GM19468 (cell line): Measurements from ENCODE around the gene TEX2.

Experiments
- ATAC-seq: cut with Tn5 transposase; IDR thresholded peaks from one replicate; pipeline ENCODE4 v1.9.1; 2021; ENCODE audit warnings: mild to moderate bottlenecking, moderate library complexity, moderate number of reproducible peaks; ENCODE audit not compliant: unreplicated experiment; ENCODE audit errors: extremely low read depth

The TEX2 gene

GRCh38 chr17:64150237-64151015, 112.6 kb downstream of the TEX2 start:
- ATAC-seq = no peak

DNA sequence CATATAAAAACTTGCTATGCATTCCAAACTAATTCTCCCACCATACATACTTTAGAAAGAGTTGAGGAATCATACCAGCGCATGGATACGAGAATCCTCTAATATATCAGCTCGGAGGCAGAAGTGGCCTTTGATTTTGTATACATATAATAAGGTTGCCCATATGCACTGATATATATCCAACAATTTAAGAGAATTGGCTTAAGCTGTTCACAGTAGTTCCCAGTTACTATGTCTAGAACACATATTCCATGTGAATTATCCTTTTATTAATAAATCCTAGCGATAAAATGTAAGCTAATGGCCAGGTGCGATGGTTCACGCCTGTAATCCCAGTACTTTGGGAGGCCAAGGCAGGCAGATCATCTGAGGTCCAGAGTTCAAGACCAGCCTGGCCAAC, 113.9 kb downstream of the TEX2 start:
- ATAC-seq = no peak

DNA sequence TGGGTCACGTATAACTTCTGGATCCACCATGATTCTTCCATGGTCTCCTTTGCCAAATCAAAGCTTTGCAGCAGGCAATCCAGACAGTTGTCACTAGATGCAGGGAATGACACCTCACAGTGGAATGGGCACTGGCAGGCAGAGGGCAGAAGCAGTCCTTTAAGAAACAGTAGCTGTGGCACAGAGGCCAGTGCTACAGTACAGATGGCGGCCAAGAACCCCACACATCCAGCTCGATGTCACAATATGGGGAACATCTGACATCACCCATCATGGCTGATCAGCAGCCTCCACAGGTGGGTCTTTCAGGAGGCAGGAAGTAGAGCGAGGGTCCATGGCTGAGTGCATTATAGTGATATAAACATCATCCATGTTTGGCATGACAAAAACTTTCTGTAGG, 114.4 kb downstream of the TEX2 start:
- ATAC-seq = no peak

GRCh38 chr17:64148017-64148631, 114.9 kb downstream of the TEX2 start:
- ATAC-seq = no peak

GRCh38 chr17:64147110-64148016, 115.7 kb downstream of the TEX2 start:
- ATAC-seq = no peak

DNA sequence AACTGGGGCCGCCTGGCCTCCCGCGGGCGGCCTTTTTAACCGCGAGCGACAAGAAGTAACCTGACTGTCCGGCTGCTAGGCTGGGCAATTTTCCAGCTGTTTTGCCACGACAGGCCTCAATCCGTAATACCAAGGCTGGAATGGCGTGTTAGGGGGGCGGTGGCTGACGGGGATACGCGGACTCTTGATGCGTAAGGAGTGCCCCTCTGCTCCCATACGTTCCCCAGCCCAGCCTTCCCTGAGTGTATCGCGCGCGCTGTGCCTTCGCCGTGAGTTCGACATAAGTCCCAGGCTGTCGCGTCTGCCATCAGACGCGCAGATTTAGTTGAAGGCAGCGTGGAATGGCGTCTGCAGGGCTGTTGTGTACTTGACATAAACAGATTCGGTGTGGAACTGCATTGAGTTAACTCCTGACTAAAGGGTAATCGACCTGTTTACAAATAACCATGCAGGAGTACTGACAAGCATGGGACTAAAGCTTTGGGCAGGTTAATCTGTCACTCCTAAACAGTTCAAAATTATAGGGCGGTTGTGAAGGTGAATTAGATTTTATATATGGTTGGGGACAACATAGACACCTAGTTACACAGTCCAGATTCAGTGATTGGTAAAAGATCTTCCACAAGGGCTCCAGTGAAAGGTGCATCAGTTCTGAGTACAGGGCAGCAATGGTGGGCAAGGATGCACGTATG, 116.5 kb downstream of the TEX2 start:
- no peak for ATAC-seq

DNA sequence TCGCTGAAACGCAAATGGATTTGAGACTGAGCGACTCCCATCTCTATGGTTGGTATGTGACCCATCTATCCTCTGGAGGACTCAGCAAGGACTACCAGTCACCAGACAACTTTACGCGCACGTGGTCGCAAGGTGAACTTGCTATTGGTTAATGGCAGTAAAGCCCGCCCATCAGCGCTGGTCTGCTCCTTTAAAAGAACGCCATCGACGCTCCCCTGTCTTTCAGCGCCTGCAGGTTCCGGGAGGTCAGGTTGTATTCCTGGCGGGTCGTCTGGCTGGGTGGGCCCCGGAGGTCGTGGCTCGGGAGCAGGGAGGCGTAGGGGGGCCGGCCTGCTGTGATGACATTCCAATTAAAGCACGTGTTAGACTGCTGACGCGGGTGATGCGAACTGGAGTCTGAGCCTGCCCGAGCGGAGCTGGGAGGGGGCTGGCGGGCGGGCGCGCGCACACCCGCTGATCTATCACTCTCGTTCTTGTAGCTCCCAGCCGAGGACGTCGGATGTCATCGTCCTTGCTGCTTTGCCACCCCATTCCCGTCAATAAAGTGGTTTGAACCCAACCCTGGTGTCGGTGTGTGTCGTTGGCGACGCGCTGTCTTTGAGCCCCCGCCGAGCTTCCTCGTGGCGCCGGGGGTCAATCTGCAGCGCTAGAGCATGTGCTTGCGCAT, 117.2 kb downstream of the TEX2 start:
- peak; percentile 85 for ATAC-seq

- no peak for ATAC-seq
These were observed 117.7 kb downstream of the TEX2 start for GRCh38 chr17:64145375-64145750.

DNA sequence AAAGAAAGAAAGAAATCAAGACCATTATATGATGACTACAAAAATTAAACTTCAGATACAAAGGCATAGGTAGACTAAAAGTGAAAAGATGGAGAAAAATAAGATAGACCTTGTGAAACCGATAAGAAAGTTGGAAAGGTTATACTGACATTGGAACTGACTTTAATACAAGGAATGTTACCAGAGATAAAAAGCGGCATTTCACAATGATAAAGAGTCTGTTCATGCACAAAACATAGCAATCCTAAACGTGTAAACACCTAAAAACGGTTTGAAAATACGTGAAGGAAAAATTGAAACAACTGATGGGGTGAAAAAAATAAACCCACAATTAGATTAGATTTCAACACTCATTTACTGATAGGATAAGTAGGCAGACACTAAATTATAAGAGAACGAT, 123.5 kb downstream of the TEX2 start:
- no peak for ATAC-seq

DNA sequence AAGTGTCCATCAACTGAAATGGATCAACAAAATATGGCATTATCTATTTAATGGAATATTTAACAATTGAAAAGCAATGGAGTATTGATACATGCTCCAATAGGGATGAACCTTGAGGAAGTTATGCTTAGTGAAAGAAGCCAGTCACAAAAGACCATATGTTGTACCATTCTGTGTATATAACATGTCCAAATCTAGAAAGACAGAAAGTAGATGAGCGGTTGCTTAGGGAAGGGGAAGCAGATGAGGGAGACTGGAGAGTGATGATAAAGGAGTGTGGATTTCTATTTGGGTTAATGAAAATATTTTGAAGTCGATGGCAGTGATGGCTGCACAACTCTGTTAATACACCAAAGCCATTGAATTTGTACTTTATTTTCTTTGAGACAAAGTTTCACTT, 124.6 kb downstream of the TEX2 start:
- no peak for ATAC-seq

GRCh38 chr17:64135000-64135399, 128.1 kb downstream of the TEX2 start:
- no peak for ATAC-seq

GRCh38 chr17:64134216-64134970, 128.7 kb downstream of the TEX2 start:
- no peak for ATAC-seq

DNA sequence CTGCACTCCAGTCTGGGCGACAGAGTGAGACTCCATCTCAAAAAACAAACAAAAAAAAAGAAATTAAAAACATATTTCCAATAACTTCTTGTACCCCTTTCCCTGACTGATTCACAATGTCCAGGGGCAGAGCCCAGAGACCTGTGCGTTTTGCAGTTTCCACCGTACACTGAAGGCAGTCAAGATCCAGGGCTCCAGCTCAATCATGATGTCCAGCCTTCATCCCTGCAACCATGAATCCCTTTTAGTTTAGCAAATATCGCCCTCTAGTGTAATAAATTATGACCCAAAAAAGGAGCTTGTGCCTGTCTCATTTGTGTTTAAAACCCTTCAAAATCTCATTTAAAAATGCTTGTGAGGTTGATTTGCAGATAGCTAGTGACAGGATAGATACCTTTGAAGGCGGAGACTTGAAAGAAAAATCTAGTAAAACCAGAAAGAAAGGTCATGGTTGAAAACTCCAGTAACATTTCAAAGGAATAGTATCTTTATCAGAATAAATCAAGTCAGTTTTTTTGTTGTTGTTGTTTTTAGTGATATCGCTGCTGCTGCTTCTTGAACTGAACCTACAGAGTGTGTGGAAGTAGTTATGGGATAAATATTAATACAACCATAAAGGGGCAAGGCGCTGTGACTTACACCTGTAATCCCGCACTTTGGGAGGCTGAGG, 129.4 kb downstream of the TEX2 start:
- ATAC-seq = no peak

GRCh38 chr17:64131606-64132270, 131.3 kb downstream of the TEX2 start:
- ATAC-seq = no peak

DNA sequence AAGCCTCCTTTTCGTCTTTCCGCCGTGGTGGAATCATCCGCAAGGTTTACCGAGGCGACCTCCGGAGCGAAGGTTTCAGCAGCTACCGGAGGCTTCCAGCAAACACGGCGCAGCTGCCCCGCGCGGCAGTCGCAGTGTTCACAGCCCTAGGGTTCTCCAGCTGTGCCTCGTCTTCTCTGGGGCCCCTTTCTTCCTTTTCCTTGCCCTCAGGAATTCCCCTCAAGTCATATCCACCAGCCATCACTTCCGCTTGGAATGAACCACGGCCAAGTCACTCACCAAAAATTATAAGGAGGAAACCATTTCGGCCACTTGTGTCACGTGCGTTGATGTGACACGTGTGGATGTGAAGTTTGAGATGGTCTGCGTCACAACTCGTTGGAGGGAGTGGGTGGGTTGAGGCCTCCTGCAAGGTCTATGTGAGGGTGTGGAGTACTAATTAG, 132.5 kb downstream of the TEX2 start:
- no peak for ATAC-seq

- ATAC-seq = peak; percentile 49
These were observed 133.1 kb downstream of the TEX2 start, which contains the start of gene ERN1 for GRCh38 chr17:64129765-64130558. TSS of gene ERN1 (minus strand) at chr17:64130144. CDS start at chr17:64130029, 115 bp downstream.

DNA sequence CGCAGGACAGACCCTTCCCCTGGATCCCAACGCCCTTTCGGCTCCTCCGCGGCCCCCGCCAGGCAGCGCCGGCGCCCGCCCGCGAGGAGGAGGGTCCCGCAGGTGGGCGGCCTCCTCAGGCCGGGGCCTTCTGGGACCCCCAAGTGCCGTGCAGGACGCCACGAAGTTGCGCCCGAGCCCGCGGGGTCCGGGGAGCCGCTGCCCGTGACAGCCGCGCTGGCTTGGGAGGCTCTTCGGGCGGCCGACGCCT, 133.6 kb downstream of the TEX2 start:
- peak; percentile 4 for ATAC-seq
